HG02623 (cell line): ENCODE data around the gene HDAC9.
A peak's percentile ranks its signal among the peaks of the same experiment; 100 is the strongest.

ENCODE experiments used
- ATAC-seq: cut with Tn5 transposase; IDR thresholded peaks from one replicate; pipeline ENCODE4 v1.9.1; 2021; ENCODE audit warnings: moderate library complexity; ENCODE audit not compliant: unreplicated experiment

HDAC9 gene

DNA sequence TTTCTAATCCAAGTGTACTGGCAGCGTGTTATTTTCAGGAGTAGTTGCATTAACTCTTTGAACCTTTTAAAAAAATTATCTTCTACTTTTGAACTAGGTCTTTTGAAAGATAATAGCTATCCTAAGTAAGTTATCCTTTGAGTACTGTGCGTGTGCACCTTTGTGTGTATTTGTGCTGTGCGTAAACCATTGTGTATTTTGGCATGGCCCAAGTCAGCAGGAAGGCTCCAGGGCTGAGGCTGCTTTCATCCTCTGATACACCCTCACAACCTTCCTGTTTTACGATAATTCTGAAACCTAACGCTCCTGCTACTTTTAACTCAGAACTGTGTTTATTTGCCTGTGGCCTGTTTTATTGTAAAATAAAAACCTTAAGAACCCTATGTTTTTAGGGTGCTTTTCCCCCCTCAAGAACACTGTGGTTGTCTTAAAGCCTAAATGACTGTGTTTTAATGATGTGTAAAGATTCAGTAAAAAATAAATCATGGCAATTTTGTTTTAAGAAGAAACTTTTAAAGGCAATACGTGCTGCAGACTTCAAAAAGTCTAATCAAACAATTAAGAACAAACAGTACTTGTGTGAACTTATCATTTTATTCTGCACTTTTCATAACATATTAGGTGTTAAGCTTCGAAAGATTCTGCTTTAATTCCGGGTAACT lies 57.5 kb downstream of the HDAC9 start:
- no peak for ATAC-seq

DNA sequence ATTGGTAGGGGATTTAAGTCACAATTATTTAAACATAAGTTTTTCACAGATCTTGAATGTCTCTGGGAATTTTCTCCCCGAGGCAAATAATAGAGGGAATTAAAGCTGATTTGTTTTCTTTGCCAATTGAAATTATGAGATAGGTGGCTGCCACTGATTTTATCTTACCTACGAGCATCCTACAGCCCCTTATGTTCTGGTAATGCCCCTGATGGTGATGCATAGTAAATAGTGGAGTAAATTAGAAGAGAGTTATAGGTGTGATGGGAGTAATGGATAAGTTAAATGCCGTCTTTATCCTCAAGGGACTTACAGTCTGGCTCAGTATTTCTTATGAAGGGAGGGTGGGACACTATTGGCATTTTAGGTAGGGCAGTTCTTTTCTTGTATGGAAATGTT lies 58.1 kb downstream of the HDAC9 start:
- ATAC-seq: no peak

DNA sequence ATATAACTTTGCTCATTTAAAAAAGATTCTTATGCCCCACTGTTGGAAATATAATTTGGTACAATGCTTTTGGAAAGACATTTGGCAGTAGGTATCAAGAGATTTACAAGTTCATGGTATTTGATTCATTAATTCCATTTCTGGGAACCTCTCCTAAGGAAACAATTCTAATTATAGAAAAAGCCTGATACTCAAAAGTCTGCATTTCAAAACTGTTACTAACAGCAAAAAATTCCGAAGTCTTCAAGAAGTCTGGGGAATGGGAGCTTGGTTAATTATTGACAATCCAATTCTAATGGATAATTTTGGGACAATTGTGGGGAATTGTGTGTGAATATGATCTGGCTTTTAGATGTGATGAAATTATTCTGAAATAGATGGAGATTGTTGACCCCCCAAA lies 59.6 kb downstream of the HDAC9 start:
- no peak for ATAC-seq

DNA sequence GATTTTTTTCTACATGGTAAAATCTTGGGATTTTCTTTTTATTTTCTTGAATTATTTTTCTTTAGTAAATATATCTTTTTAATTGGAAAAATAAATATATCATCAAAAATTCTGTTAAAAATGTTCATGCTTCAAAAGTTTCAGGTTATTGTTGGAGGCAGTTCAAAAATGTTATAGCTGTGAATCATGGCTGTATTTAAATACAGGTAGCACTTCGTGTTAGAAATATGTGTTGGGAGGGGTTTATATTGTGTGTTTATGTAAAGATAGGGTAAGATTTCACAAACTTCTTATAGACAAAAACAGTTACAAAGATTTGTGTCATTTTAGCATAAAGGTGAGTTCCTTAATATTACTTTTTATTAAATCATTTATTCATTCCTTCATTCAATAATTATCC lies 60.4 kb downstream of the HDAC9 start:
- ATAC-seq: no peak

- ATAC-seq: no peak
Measured at GRCh38 chr7:18558503-18558902, 63.0 kb downstream of the HDAC9 start.

DNA sequence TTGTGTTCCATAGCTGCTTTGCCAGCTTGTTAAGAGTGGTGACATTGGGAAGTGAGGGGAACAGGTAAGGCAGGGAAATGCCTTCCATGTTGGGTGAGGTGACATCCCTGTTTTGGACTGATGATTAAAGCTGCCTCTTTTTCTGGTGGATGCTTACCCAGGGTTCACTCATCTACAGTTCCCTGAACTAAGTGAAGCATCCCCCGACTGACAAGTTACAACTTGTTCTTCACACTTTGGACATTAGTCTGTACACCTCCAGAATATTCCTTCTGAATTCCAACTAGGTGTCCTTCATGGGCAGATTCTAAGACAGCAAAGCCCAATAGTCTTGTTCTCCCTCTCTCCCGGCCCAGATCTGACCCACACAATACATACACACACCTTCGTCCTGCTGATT lies 63.4 kb downstream of the HDAC9 start:
- ATAC-seq: no peak

GRCh38 chr7:18559756-18560155 lies 64.2 kb downstream of the HDAC9 start:
- no peak for ATAC-seq

DNA sequence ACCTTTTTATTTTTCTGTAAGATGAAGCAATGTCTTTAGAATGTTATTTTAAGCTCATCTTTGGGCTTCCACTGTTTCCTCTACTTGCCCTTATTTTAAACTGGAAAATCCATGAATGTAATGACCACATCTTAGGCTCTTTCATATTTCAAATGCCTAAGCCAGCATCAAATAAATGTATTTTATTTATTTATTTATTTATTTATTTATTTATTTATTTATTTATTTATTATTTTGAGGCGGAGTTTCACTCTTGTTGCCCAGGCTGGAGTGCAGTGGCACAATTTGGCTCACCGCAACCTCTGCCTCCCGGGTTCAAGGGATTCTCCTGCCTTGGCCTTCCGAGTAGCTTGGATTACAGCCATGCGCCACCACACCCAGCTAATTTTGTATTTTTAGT lies 69.2 kb downstream of the HDAC9 start:
- ATAC-seq: no peak

- no peak for ATAC-seq
Measured at GRCh38 chr7:18565337-18565736, 69.8 kb downstream of the HDAC9 start.

DNA sequence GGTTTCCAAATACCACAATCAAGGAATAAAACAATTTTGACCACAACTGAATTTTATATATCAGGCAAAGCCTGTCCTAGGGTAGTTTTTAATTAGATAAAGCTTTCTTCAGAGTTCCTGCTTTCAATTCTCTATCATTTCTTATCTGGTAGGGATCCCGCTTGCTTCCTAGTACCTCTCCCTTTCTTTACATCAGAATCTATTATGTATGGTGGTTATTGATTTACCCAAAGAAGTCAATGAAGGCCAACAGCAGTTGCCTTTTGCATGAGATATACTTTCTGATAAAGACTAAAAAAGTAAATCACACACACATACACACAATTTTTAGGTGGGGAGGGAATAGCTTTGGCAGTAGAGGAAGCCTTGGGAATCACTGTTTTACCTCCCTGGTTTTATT lies 70.7 kb downstream of the HDAC9 start:
- no peak for ATAC-seq

DNA sequence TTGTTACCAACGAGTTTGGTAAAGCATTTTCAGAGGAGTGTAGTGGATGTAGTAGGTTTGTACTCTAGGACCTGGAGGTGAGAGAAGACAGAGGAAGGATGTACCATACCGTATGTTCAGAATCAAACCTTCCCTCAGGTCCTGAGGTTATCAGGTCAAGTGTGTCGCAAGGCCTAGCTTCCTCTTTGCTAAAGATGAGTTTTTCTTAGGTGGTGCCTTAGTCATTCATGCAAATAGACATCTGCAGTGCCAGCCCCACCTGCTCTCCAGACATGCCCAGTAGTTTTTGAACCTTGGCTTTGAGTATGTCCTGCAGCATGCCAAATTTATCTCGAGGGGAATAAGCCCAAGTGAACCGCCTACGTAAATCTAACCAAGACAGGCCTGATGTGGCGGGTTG lies 71.3 kb downstream of the HDAC9 start:
- ATAC-seq: peak; percentile 97

DNA sequence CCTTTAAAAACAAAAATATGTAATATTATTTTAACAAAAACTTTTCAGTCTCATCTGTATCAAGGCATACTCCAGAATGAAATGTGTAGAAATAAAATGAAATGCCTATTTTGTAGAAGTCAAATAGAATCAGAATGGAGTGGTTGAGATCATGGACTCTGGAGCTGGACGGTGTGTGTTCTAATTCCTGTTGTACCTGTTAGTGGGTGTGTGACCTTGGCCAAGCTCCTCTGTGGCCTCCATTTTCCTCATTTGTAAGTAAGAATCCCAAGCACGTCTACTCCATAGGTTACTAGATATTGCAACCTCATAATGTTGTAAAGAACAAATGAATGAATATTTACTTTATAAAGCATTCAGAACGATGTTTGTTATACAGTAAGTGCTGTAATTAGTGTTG lies 74.9 kb downstream of the HDAC9 start:
- ATAC-seq: no peak

DNA sequence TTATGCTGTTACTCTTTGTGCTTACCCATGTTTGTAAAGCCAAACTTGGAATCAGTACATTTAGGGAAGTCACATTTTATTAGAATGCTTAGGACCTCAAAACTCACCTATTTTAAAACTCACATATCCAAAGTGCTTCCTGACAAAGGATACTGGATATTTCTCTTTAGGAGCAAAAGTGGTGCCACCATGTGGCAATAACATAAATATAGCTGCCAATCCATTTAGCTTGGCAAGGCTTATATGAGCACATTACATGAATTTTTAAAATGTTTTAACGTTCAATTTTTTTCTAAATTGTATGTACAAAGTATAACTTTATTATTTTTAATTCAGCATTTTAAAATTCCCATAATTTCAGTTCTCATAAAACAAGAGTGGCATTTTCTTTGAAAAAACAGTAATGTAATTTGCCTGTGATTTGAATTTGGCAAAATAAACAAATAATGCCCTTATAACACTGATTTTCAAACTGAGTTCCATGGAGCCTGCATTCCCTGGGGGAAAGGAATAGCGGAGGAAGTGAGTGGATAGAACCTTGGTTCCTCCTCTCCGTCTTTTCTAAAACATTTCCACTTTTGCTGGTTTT lies 75.4 kb downstream of the HDAC9 start:
- ATAC-seq: no peak

DNA sequence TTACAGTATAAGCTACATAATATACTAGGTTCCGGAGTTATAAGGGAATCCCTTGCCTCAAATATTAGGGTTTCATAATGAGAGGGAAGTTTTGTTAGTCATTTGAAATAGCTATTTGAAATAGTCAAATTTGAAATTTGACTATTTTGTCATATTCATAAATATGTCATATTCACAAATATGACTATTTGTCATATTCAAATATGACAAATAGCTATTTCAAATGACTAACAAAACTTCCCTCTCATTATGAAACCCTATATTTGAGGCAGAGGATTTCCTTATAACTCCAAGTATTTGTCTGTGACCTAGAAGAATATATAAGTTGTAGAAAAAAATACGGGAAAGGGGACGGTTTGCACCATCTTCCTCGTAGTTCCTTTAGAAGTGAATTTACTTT lies 76.6 kb downstream of the HDAC9 start:
- ATAC-seq: no peak

- ATAC-seq: no peak
Measured at GRCh38 chr7:18572885-18573284, 77.3 kb downstream of the HDAC9 start.

DNA sequence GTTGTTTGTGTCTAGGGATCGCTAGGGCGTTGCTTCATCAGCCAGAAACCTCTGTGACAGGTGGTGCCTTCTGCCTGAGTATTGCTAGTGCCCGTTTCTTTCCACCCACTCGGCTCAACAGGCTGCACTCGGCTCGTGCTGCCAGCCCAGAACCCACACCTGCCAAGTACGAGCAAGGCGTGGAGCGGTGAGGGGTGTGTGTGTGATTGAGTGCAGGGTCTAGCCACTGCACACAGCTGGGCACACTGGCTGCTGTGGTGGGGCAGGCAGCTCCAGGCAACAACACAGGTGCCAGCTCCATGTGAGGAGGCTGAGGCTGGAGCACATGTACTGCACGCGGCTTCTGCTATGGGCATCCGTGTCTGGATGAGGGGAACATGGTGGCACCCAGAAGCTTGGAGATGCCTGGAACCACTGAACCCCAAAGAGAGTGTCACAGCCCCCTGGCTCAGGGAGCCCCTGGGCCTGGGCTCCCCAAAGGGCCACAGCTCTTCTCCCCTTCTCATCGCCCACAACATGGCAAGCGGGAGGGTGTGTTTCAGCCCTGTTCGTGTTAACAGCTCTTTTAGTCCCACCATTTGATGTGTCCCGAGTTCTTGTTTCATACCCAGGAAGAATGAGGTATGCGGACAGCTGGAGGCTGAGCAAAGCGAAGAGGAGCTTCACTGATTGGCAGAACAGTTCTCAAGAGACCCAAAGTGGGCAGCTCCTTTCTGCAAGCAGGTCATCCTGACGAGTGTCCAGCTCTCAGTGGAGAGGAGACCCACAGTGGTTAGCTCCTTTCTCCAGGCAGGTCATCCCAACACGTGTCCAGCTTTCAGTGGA lies 78.1 kb downstream of the HDAC9 start:
- ATAC-seq: no peak

DNA sequence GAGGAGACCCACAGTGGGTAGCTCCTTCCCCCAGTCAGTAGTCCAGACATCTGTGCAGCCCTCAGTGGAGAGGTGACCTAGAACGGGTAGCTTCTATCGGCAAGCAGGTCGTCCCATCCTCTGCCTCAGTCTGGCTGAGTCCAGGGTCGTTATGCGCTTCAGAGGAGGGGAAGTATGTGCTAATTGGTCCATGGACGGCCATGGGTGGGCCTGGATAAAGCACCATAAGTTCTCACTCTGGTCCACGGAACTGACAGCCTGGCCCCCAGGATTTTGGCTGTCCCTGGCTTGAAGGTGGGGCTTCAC lies 78.6 kb downstream of the HDAC9 start:
- ATAC-seq: no peak

DNA sequence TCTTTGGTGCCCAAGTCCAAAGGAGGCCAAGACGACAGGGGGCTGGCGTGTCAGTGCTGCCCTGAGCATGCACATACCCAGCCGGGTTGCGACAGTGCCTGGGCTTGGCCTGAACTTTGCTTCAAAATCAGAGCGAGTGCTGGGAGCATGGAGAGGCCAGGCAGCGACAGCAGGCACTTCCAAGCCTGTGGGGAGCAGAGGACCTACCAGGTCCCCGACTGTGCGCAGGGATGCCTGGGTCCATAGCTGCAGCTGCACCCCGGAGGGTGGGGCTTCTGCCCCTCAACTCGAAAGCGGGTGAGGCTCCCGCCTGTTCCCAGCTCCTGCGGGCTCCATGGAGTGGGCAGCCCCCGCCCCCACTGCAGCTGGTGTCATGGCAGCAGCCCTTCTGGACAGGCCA lies 79.1 kb downstream of the HDAC9 start:
- ATAC-seq: no peak

DNA sequence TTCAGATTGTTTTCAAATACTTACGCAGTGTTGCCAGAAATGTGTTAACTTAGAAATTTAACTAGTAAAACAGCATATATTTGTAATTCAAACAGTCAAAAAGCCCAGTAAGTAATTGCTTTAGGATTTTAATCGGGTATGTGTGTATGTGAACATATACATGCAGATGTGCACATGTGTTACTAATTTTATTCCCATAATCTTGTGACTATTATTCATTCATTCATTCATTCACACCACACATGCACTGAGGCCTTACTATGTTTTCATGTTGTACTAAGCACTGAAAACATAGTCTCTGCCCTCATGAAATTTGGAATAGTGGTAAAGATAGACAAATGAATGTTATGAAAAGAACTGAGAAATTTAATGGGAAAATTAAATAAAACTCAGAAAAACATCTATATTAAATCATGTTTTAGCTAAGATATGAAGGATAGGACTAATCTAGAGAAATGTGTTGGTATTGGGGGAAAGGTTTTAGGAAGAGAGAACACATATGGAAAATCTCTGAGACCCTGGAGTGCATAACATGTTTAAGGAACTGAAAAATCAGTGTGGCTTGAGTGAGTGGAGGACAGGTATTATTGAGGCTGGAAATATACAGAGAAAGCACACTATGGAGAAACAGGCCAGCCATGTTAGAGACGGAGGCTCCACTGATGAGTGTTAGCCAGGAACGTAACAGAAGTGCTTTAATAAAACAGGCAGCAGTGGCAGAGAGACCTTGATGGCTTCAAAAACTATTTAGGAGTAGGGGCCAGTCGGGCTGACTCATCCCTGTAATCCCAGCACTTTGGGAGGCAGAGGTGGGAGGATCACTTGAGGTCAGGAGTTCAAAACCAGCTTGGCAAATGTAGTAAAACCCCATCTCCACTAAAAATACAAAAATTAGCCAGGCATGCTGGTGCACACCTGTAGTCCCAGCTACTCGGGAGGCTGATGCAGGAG lies 80.3 kb downstream of the HDAC9 start:
- ATAC-seq: no peak

DNA sequence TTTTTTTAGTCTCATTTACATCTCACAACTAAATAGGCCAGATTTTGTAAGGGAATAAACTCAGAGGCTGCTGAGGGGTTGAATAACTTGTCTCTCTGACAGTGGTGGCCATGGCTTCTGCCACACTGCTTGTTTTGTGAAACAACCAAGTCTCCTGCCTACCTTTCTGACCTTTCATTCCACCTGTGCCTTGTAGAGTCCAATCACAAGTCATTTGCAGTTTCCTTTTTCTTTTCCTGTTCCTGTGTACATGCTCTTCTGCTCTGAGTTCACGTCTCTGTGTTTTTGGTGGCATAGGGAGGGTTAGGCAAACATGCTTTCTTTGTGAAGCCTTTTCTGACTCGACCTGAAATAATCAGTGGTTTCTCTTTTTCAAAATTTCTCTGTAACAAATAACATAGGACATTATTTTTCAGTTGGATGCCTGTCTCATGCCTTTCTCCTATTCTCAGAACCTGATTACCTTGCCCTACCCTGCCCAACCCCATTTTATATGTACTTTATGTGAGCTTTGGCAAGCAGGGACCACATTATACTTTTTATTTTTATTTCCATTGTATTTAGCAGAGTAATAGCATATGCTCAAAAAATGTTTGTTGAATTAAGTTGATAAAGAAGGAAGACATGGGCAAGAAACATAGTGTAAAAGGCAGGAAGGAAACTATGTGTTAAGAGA lies 81.7 kb downstream of the HDAC9 start:
- no peak for ATAC-seq

- no peak for ATAC-seq
Measured at GRCh38 chr7:18579698-18580097, 84.1 kb downstream of the HDAC9 start.
